OCI-LY1 (cell line): Measurements from ENCODE around the gene MACROD2.

ENCODE experiments used
- H2AFZ ChIP-seq: fragments of 200-600 bp; sonication (generic), shearing (Covaris generic); 2 replicates; pipeline ENCODE4 v1.6.0; 2014; ENCODE audit warnings: antibody characterized with exemption, mild to moderate bottlenecking, low read length
- H3F3A ChIP-seq: fragments of 200-600 bp; sonication (generic), shearing (Covaris generic); 2 replicates; pipeline ENCODE4 v1.6.0; 2014; ENCODE audit warnings: mild to moderate bottlenecking, antibody characterized with exemption, low read length, moderate library complexity; ENCODE audit not compliant: insufficient read depth
- H3K27ac ChIP-seq: fragments of 200-600 bp; sonication (generic); 2 replicates; pipeline ENCODE4 v1.5.1; 2014; ENCODE audit warnings: low read length, mixed run types, mild to moderate bottlenecking, low read depth; ENCODE audit not compliant: poor library complexity, severe bottlenecking
- H3K27me3 ChIP-seq: fragments of 200-600 bp; sonication (generic); 2 replicates; pipeline ENCODE4 v1.6.0; 2014; ENCODE audit warnings: antibody characterized with exemption, mild to moderate bottlenecking, low read length, moderate library complexity; ENCODE audit not compliant: insufficient read depth
- H3K36me3 ChIP-seq: fragments of 200-600 bp; sonication (generic); 2 replicates; pipeline ENCODE4 v1.6.1; 2014; ENCODE audit warnings: mild to moderate bottlenecking, antibody characterized with exemption, low read length, moderate library complexity, mixed read lengths; ENCODE audit not compliant: insufficient read depth
- H3K4me1 ChIP-seq: fragments of 200-600 bp; sonication (generic); 2 replicates; pipeline ENCODE4 v1.5.1; 2014; ENCODE audit warnings: mild to moderate bottlenecking, low read length, moderate library complexity; ENCODE audit not compliant: insufficient read depth, severe bottlenecking
- H3K4me2 ChIP-seq: fragments of 200-600 bp; sonication (generic), shearing (Covaris generic); 2 replicates; pipeline ENCODE4 v1.6.1; 2014; ENCODE audit warnings: low read length
- H3K4me3 ChIP-seq: fragments of 200-600 bp; sonication (generic); 2 replicates; pipeline ENCODE4 v1.5.1; 2014; ENCODE audit warnings: low read length, low read depth, mild to moderate bottlenecking, mixed read lengths; ENCODE audit not compliant: poor library complexity, severe bottlenecking
- H3K79me2 ChIP-seq: fragments of 200-600 bp; shearing (Covaris generic); 2 replicates; pipeline ENCODE4 v1.6.1; 2016; ENCODE audit warnings: mixed run types, low read length, mixed read lengths; ENCODE audit not compliant: insufficient read depth
- H3K9ac ChIP-seq: fragments of 200-600 bp; sonication (generic), shearing (Covaris generic); 2 replicates; pipeline ENCODE4 v1.6.1; 2014; ENCODE audit warnings: mild to moderate bottlenecking, low read length, mixed read lengths
- H3K9me2 ChIP-seq: fragments of 200-600 bp; sonication (generic), shearing (Covaris generic); 2 replicates; pipeline ENCODE4 v1.6.1; 2014; ENCODE audit warnings: low read depth, mild to moderate bottlenecking, low read length, mixed read lengths
- H3K9me3 ChIP-seq: fragments of 200-600 bp; shearing (Covaris generic); 2 replicates; pipeline ENCODE4 v1.6.1; 2014; ENCODE audit warnings: low read length, mixed read lengths
- H4K20me1 ChIP-seq: fragments of 200-600 bp; sonication (generic), shearing (Covaris generic); 2 replicates; pipeline ENCODE4 v1.6.0; 2016; ENCODE audit warnings: mild to moderate bottlenecking, low read length; ENCODE audit not compliant: insufficient read depth
- EZH2 ChIP-seq: fragments of 200-600 bp; sonication (generic), shearing (Covaris generic); IDR thresholded peaks from 2 replicates; pipeline ENCODE4 v1.8.0; 2017; ENCODE audit warnings: borderline replicate concordance, mixed run types, mild to moderate bottlenecking, antibody characterized with exemption, low read length, moderate library complexity, mixed read lengths
- TF ChIP-seq, protein P1 (sequence below): fragments of 200-600 bp; sonication (generic), shearing (Covaris generic); IDR thresholded peaks from 2 replicates; pipeline ENCODE4 v1.5.1; 2017; ENCODE audit warnings: mild to moderate bottlenecking, antibody characterized with exemption, low read length, moderate library complexity, mixed read lengths

MACROD2 gene

DNA sequence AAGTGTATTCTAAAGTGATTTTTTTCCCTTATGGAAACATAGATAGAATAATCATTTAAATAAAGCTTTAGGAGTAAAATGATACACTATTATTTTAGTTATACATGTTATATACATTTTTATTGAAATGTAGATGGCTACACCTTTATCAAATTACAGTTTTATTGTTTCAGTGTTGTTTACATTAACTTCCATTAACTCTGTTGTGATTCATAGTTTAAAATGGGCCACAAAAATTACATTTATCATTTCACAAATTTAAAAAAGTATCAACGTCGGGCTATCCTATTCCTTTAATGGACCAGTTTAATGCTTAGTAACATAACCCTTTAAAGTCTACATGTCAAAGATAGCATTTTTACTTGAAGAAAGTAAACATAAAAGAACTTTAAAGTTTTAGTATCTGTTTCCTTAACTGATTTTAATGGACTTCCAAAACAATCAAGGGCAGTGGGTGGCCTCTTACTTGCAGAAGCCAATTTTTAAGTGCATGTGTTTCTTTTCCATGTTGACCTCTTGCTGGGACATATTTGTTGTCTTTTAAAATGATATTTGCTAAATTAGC lies 389.9 kb downstream of the MACROD2 start:
- Histone ChIP-seq H3K9me2 (no peaks in the 10 kb centered on the region), H3K4me2 (no peak overlapping the region), H3K36me3 (no peaks in the 10 kb centered on the region)

DNA sequence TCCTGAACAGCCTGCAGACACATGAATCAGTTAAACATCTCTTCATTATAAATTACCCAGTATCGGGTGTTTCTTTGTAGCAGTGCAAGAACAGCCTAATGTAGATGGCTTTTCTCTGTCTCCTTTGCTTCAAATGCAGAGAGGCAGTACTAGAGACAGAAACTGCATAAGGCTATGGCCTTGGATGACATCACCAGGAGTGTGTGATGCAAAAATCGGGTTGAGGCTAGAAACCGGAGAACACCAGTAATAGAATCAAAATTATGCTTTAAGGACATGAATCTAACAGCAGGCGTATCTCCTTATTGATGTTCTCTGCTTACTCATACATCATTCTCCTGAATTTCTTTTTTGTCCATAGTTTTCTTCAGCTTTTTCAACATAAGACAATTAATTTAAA lies 391.4 kb downstream of the MACROD2 start:
- no peak overlapping the region for H3K4me3 ChIP-seq
- H3K4me2 ChIP-seq: no peak overlapping the region
- H2AFZ ChIP-seq: no peak overlapping the region
- H3K9ac ChIP-seq: no peak overlapping the region
- TF ChIP-seq, protein P1, sequence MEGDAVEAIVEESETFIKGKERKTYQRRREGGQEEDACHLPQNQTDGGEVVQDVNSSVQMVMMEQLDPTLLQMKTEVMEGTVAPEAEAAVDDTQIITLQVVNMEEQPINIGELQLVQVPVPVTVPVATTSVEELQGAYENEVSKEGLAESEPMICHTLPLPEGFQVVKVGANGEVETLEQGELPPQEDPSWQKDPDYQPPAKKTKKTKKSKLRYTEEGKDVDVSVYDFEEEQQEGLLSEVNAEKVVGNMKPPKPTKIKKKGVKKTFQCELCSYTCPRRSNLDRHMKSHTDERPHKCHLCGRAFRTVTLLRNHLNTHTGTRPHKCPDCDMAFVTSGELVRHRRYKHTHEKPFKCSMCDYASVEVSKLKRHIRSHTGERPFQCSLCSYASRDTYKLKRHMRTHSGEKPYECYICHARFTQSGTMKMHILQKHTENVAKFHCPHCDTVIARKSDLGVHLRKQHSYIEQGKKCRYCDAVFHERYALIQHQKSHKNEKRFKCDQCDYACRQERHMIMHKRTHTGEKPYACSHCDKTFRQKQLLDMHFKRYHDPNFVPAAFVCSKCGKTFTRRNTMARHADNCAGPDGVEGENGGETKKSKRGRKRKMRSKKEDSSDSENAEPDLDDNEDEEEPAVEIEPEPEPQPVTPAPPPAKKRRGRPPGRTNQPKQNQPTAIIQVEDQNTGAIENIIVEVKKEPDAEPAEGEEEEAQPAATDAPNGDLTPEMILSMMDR: no peak
- TF ChIP-seq EZH2: no peak
- H4K20me1 ChIP-seq: no peaks in the 10 kb centered on the region
- no peaks in the 10 kb centered on the region for H3K36me3 ChIP-seq
- H3F3A ChIP-seq: no peaks in the 10 kb centered on the region
- no peaks in the 10 kb centered on the region for H3K27me3 ChIP-seq
- H3K9me2 ChIP-seq: no peaks in the 10 kb centered on the region
- H3K4me1 ChIP-seq: no peaks in the 10 kb centered on the region
- no peaks in the 10 kb centered on the region for H3K79me2 ChIP-seq
- no peak overlapping the region for H3K27ac ChIP-seq
- H3K9me3 ChIP-seq: no peaks in the 10 kb centered on the region

More for the DNA sequence above, 389.9 kb downstream of the MACROD2 start:
- no peaks in the 10 kb centered on the region for H3F3A ChIP-seq
- TF ChIP-seq EZH2: no peak
- TF ChIP-seq, protein P1: no peak
- no peak overlapping the region for H3K27ac ChIP-seq
- H3K4me1 ChIP-seq: no peaks in the 10 kb centered on the region
- no peaks in the 10 kb centered on the region for H3K79me2 ChIP-seq
- no peaks in the 10 kb centered on the region for H3K27me3 ChIP-seq
- no peak overlapping the region for H2AFZ ChIP-seq
- no peak overlapping the region for H3K4me3 ChIP-seq
- no peak overlapping the region for H3K9ac ChIP-seq
- H4K20me1 ChIP-seq: no peaks in the 10 kb centered on the region
- no peaks in the 10 kb centered on the region for H3K9me3 ChIP-seq

DNA sequence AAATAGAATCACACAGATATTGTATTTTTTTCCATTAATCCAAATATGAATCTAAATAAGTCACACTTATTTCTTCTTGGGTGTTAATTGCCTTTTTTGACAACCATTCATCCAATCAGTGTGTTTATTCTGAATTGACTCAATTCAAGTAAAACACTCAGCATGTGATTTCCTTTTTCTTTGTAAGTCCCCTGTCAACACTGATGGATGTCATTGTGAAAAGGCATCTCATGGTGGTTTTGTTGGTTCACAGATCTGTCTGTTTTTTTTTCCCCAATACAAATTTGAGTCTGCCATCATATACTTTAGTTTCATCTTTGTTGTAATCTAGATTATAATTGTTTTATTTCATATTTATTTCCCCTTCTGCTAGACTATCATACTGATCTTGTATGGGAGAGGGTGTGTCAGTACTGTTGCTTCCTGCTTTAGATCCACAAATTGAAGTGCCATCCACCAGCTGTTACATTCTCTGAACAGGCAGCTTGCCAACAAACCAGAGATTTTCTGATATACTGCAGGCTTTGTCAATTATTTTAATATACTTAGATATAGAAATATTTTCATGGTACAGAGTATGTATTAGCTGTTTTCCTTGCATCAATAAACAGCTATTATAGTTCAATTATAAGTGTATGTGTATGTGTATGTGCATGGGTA lies 406.3 kb downstream of the MACROD2 start:
- Histone ChIP-seq H3F3A (no peaks in the 10 kb centered on the region), H3K9me3 (no peaks in the 10 kb centered on the region), H3K9me2 (no peaks in the 10 kb centered on the region), H3K4me3 (no peak overlapping the region), H3K9ac (no peak overlapping the region), H3K27me3 (no peaks in the 10 kb centered on the region), H3K4me2 (no peak overlapping the region), H3K4me1 (no peaks in the 10 kb centered on the region), H4K20me1 (no peaks in the 10 kb centered on the region), H3K27ac (no peak overlapping the region), H2AFZ (no peak overlapping the region), H3K36me3 (no peaks in the 10 kb centered on the region), H3K79me2 (no peaks in the 10 kb centered on the region)
- TF ChIP-seq, protein P1: no peak
- TF ChIP-seq EZH2: no peak
